B cell (primary cell): ENCODE data around the gene LIPC. TPM values are rescaled to one million over a fixed set of nuclear protein-coding genes. Genes with fewer than 3 reads are reported as not detected.

Source experiments
- ATAC-seq: fragments of 200-7000 bp; cut with Tn5 transposase; one replicate; pipeline ENCODE4 v1.10.0; 2021; ENCODE audit warnings: low read depth, mild to moderate bottlenecking, moderate number of reproducible peaks, moderate library complexity
- CTCF ChIA-PET: fragments of 350-600 bp; sonication (Branson Sonifier 250); formaldehyde crosslinking; loops from one replicate; lab custom pipeline; 2021; ENCODE audit warnings: antibody characterized with exemption, inconsistent platforms; lab: Charles Lee
- POLR2A ChIA-PET: fragments of 350-600 bp; sonication (Branson Sonifier 250); formaldehyde crosslinking; loops from one replicate; lab custom pipeline; 2021; ENCODE audit warnings: antibody characterized with exemption; lab: Charles Lee
- DNase-seq: peaks from one replicate; pipeline ENCODE4 v3.0.0; 2013
- H2AFZ ChIP-seq: 2 replicates; pipeline ENCODE4 v1.6.1; 2012; ENCODE audit warnings: mild to moderate bottlenecking, low read depth, low read length; ENCODE audit not compliant: insufficient read depth, poor library complexity, severe bottlenecking
- H3K27ac ChIP-seq, 2 donors: 1 replicate in 1 of 2; 2 replicates in 1 of 2; pipeline ENCODE4 v1.5.1; 2012 to 2013; ENCODE audit warnings: low read length in 2 of 2, mild to moderate bottlenecking in 2 of 2, moderate library complexity in 1 of 2
- H3K27me3 ChIP-seq, 4 experiments: fragments of 200-600 bp in 1 of 4; sonication (generic) in 1 of 4; replicated peaks in 1 of 4; 1 replicate in 2 of 4; 2 replicates in 2 of 4; pipeline versions ENCODE4 v1.6.1 to v1.7.0; 2013 to 2016; ENCODE audit warnings: low read length in 3 of 4, mild to moderate bottlenecking in 2 of 4, mixed read lengths in 1 of 4, moderate library complexity in 1 of 4; ENCODE audit not compliant: insufficient read depth in 4 of 4, control insufficient read depth in 3 of 4; ENCODE audit errors: control extremely low read depth in 1 of 4
- H3K36me3 ChIP-seq, 2 experiments: replicated peaks in 1 of 2; 1 replicate in 1 of 2; 2 replicates in 1 of 2; pipeline versions ENCODE4 v1.6.1 to v1.7.1; 2013; ENCODE audit warnings: low read length in 1 of 2; ENCODE audit not compliant: insufficient read depth in 2 of 2, control insufficient read depth in 1 of 2; ENCODE audit errors: control extremely low read depth in 1 of 2, extremely low read depth in 1 of 2
- H3K4me1 ChIP-seq, 2 donors: fragments of 200-600 bp in 1 of 2; sonication (generic) in 1 of 2; 1 replicate in 1 of 2; 2 replicates in 1 of 2; pipeline versions ENCODE4 v1.5.1 to v1.6.1; 2013 to 2017; ENCODE audit warnings: low read length in 2 of 2; ENCODE audit not compliant: control insufficient read depth in 2 of 2, insufficient read depth in 2 of 2
- H3K4me2 ChIP-seq: replicated peaks from 2 replicates; pipeline ENCODE3; 2012; ENCODE audit warnings: mild to moderate bottlenecking, low read depth, low read length; ENCODE audit not compliant: poor library complexity, severe bottlenecking
- H3K4me3 ChIP-seq, 5 experiments: fragments of 200-600 bp in 1 of 5; sonication (generic) in 1 of 5; 1 replicate in 3 of 5; 2 replicates in 2 of 5; pipeline versions ENCODE4 v1.5.1 to v1.7.0; 2011 to 2016; ENCODE audit warnings: low read length in 4 of 5, mild to moderate bottlenecking in 4 of 5, low read depth in 2 of 5, control low read depth in 1 of 5, moderate library complexity in 1 of 5; ENCODE audit not compliant: insufficient read depth in 1 of 5; ENCODE audit errors: control extremely low read depth in 1 of 5, extremely low read depth in 1 of 5
- H3K79me2 ChIP-seq: fragments of 200-600 bp; sonication (generic); one replicate; pipeline ENCODE4 v1.6.0; 2016; ENCODE audit warnings: low read length; ENCODE audit not compliant: control insufficient read depth, insufficient read depth
- H3K9ac ChIP-seq: fragments of 200-600 bp; sonication (generic); 2 replicates; pipeline ENCODE4 v1.6.1; 2017; ENCODE audit warnings: mild to moderate bottlenecking, low read length, moderate library complexity
- H3K9me3 ChIP-seq, 3 donors: one replicate each; pipeline versions ENCODE4 v1.6.1 to v1.7.1; 2013; ENCODE audit warnings: low read length in 2 of 3; ENCODE audit not compliant: control insufficient read depth in 2 of 3, insufficient read depth in 1 of 3; ENCODE audit errors: control extremely low read depth in 1 of 3
- H4K20me1 ChIP-seq: 2 replicates; pipeline ENCODE4 v1.6.0; 2012; ENCODE audit warnings: mild to moderate bottlenecking, low read length; ENCODE audit not compliant: insufficient read depth, control insufficient read depth, poor library complexity, severe bottlenecking
- H3K27ac Mint-ChIP-seq: one replicate; pipeline ENCODE4 v1.8.0; 2021; ENCODE audit warnings: mixed read lengths
- H3K27me3 Mint-ChIP-seq: one replicate; pipeline ENCODE4 v1.8.0; 2021; ENCODE audit warnings: mixed read lengths
- H3K4me1 Mint-ChIP-seq: one replicate; pipeline ENCODE4 v1.8.0; 2021; ENCODE audit warnings: mixed read lengths
- H3K4me3 Mint-ChIP-seq: one replicate; pipeline ENCODE4 v1.8.0; 2021; ENCODE audit warnings: mixed read lengths
- H3K9me3 Mint-ChIP-seq: one replicate; pipeline ENCODE4 v1.8.0; 2022; ENCODE audit warnings: mixed read lengths; ENCODE audit not compliant: insufficient read depth
- CTCF ChIP-seq: fragments of 200-600 bp; IDR thresholded peaks from one replicate; pipeline ENCODE4 v1.8.0; 2022; ENCODE audit warnings: antibody characterized with exemption, mild to moderate bottlenecking
- EZH2 ChIP-seq: IDR thresholded peaks from 2 replicates; pipeline ENCODE4 v1.6.1; 2012; ENCODE audit warnings: borderline replicate concordance, low read depth, mild to moderate bottlenecking, moderate library complexity, low read length; ENCODE audit not compliant: insufficient read depth, poor library complexity, severe bottlenecking
- WGBS: methylation state at CpG from one replicate; pipeline ENCODE4 v1.1.5; 2013; ENCODE audit warnings: missing lambda C conversion rate; ENCODE audit not compliant: insufficient coverage; 5-methylcytosine and 5-hydroxymethylcytosine counted together
- intact Hi-C: fragments of 100-400 bp; cut with micrococcal nuclease; formaldehyde crosslinking; loops from one replicate; pipeline ENCODE4 v1.10.0; 2022
- polyA plus RNA-seq: library from polyadenylated mRNA; depleted of rRNA; stranded (reverse); fragments of >200 nt; gene quantifications from 2 replicates; pipeline ENCODE4 v1.2.3, GENCODE V29; 2012
- total RNA-seq, 2 donors: library from RNA; stranded (reverse); fragments of 120-200 nt in 1 of 2; gene quantifications; 1 replicate in 1 of 2; 2 replicates in 1 of 2; pipeline versions ENCODE4 v1.2.3 to v1.2.4, GENCODE V29; 2013 to 2022

LIPC gene
- total and polyA plus RNA-seq, 2 donors (not counting 1 experiment from before 2014, with no cell fraction given): not detected

GRCh38 chr15:58423205-58423604 lies 8.6 kb upstream of the LIPC start:
- no peaks in the 10 kb centered on the region for H3K27me3 ChIP-seq
- Mint-ChIP-seq H3K27ac (no peak overlapping the region), H3K27me3 (peaks cover 2% of the 10 kb centered on the region), H3K4me1 (no peaks in the 10 kb centered on the region), H3K9me3 (no peaks in the 10 kb centered on the region), H3K4me3 (no peak overlapping the region)
- TF ChIP-seq EZH2 (no peak), CTCF (no peak)
- no peaks in the 10 kb centered on the region for H3K4me1 ChIP-seq
- no peak for DNase-seq
- H3K9me3 ChIP-seq: no peaks in the 10 kb centered on the region
- no peaks in the 10 kb centered on the region for H3K79me2 ChIP-seq
- intact Hi-C loops: no loop called here
- no peak overlapping the region for H3K27ac ChIP-seq
- 91% methylated on average over 4 of the region's 6 CpGs for WGBS
- no peak for ATAC-seq
- H4K20me1 ChIP-seq: no peaks in the 10 kb centered on the region
- ChIA-PET POLR2A (no interaction called here), CTCF (no interaction called here)
- no peak overlapping the region for H3K4me3 ChIP-seq
- no peak overlapping the region for H3K9ac ChIP-seq
- H2AFZ ChIP-seq: no peak overlapping the region
- H3K36me3 ChIP-seq: no peaks in the 10 kb centered on the region
- H3K4me2 ChIP-seq: no peak overlapping the region

GRCh38 chr15:58423831-58424608 lies 7.8 kb upstream of the LIPC start:
- no peak overlapping the region for H3K4me3 Mint-ChIP-seq
- Histone ChIP-seq H2AFZ (no peak overlapping the region), H4K20me1 (no peaks in the 10 kb centered on the region), H3K9ac (no peak overlapping the region), H3K36me3 (no peaks in the 10 kb centered on the region), H3K9me3 (no peaks in the 10 kb centered on the region), H3K27me3 (no peaks in the 10 kb centered on the region), H3K4me3 (no peak overlapping the region), H3K4me1 (no peaks in the 10 kb centered on the region), H3K27ac (no peak overlapping the region), H3K79me2 (no peaks in the 10 kb centered on the region), H3K4me2 (no peak overlapping the region)
- H3K4me1 Mint-ChIP-seq: no peaks in the 10 kb centered on the region
- WGBS: 90% methylated on average over 9 of the region's 9 CpGs
- H3K27ac Mint-ChIP-seq: no peak overlapping the region
- CTCF ChIA-PET: no interaction called here
- TF ChIP-seq CTCF: no peak
- TF ChIP-seq EZH2: no peak
- POLR2A ChIA-PET: no interaction called here
- ATAC-seq (no peak), DNase-seq (no peak)
- H3K9me3 Mint-ChIP-seq: no peaks in the 10 kb centered on the region
- intact Hi-C loops: no loop called here
- peaks cover 6% of the 10 kb centered on the region for H3K27me3 Mint-ChIP-seq
